ENCODE results near the gene SLC24A1. TPM values are rescaled to one million over a fixed set of nuclear protein-coding genes. Genes with fewer than 3 reads are reported as not detected.

The SLC24A1 gene
- total RNA-seq, 1 experiment from 2014 or later: 7.9 TPM

GRCh38 chr15:65644282-65644681 is 22.5 kb downstream of the SLC24A1 start:
- DNase-seq (ENCODE audit: low spot score): no peak
- in situ Hi-C loops (cut with HindIII; ENCODE audit: low sequenced_read_pairs): loop anchor here (25.0 kb wide), 1 partner anchor 218 kb away; the partner anchor contains the start of gene RAB11A

DNA sequence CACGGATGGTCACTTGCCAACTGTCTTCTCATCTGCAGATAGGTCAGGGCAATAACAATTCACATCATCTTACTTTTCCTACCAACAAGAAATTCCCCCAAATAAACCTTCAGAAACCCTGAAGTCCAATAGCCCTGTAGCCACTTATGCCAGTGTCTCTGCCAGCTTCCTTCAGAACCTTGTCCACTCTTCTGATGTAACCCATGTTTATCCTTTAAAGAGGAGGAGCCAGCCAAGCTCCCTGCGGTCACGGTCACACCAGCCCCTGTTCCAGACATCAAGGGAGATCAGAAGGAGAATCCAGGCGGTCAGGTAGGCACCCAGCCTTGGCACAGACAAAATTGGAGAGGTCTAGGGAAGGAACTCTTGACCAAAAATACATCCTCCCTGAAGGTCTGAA is 23.7 kb downstream of the SLC24A1 start:
- DNase-seq (ENCODE audit: low spot score): no peak
- in situ Hi-C loops (cut with HindIII; ENCODE audit: low sequenced_read_pairs): loop anchor here (25.0 kb wide), 1 partner anchor 217 kb away; the partner anchor contains the start of gene RAB11A

DNA sequence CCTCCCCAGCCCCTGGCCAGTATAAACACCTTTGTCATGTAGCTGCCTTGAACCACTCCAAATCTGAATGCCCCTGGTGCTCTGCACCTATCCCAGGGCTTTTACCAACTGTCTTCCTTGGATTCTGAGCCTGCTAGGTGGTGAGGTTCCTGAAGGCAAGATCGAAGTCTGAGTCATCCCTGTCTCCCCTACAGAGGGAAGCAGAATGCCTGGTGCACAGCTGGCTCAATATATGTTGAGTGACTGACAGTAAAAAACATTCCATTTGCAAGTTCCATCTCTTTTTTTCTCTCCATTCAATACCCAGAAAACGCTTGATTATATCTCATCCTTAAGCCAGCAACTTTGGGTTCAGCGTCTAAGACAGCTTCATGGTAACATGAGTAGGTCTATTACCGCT is 24.7 kb downstream of the SLC24A1 start:
- DNase-seq (ENCODE audit: low spot score): no peak
- in situ Hi-C loops (cut with HindIII; ENCODE audit: low sequenced_read_pairs): loop anchor here (25.0 kb wide), 1 partner anchor 216 kb away; the partner anchor contains the start of gene RAB11A

- DNase-seq (ENCODE audit: low spot score): no peak
- in situ Hi-C loops (cut with HindIII; ENCODE audit: low sequenced_read_pairs): no loop called here
These were observed 28.7 kb downstream of the SLC24A1 start for GRCh38 chr15:65650312-65651041.

DNA sequence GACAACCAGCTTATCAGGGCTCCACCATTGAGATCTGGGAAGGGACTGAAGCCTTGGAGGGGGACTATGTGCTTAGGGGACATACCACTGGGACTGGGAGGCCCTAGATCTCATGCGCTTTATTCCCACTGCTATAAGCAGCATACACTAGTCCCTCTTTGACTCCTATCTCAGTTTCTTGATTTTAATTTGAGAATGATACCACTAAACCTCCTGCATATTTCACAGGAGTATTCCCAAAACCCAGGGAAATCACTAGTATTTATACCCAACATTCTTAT is 29.2 kb downstream of the SLC24A1 start:
- DNase-seq (ENCODE audit: low spot score): no peak
- in situ Hi-C loops (cut with HindIII; ENCODE audit: low sequenced_read_pairs): no loop called here

DNA sequence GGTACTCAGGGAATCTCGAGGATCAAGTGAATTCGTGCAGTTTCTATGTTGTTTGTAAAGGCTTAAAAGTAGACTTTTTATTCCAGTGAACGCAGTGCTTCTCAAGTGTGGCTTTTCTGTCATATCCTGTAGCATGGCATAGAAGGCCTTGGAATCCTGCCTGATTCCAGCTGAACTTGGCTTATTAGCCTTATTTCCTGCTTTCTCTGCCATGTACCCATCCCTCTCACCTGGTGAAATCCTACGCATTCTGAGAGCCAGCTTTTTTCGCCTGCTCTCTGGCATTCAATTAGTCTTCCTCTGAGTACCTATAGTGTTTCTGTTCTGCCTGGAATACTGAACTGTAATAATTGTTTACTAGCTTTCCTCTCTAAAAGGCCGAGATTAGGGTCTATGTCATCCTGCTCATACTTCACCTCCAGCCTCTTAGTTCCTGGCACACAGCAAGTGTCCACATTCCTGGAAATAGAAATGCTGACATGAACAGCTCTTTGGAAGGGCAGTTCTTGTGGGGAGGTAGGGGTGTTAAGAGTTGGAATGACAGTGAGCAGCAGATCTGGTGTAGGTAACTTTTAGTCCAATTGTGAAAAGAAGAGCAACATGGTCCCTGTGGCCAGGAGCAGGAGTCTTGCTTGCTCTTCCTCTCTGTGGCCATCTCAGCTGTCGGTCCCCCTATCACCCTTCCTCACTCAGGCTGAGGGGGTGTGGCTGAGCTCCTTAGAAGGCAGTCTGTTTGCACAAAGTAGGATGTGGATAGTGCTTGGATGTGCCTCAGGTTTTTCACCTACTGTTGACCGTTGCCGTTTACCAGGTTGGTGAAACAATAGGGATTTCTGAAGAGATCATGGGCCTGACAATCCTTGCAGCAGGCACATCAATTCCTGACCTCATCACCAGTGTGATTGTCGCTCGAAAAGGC is 30.4 kb downstream of the SLC24A1 start:
- DNase-seq (ENCODE audit: low spot score): peak; percentile 73

DNA sequence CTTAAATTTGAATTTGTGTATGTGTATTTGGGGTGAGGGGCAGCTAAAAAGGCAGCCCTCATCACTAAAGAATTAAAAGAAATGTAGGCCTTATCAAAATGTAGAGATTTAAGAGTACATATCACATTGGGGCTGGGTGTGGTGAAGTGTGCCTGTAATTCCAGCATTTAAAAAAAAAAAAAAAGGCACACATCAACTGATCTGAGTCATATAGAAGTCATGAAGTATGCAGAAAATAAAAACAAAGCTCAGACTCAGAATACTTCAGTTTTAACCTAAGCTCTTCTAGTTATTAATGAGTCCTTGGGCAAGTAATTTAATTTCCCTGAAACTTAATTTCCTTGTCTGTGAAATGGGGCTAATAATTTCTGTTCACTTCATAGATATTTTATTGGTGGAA is 31.6 kb downstream of the SLC24A1 start:
- in situ Hi-C loops (cut with HindIII; ENCODE audit: low sequenced_read_pairs): no loop called here
- no peak for DNase-seq (ENCODE audit: low spot score)

More for the DNA sequence above, 30.4 kb downstream of the SLC24A1 start:
- in situ Hi-C loops (cut with HindIII; ENCODE audit: low sequenced_read_pairs): no loop called here

- no peak for DNase-seq (ENCODE audit: low spot score)
- in situ Hi-C loops (cut with HindIII; ENCODE audit: low sequenced_read_pairs): no loop called here
These were observed 32.2 kb downstream of the SLC24A1 start for GRCh38 chr15:65653801-65654521.

- in situ Hi-C loops (cut with HindIII; ENCODE audit: low sequenced_read_pairs): no loop called here
- no peak for DNase-seq (ENCODE audit: low spot score)
These were observed 33.3 kb downstream of the SLC24A1 start for GRCh38 chr15:65655026-65655425.

- in situ Hi-C loops (cut with HindIII; ENCODE audit: low sequenced_read_pairs): no loop called here
- DNase-seq (ENCODE audit: low spot score): no peak
These were observed 33.7 kb downstream of the SLC24A1 start for GRCh38 chr15:65655457-65655856.

DNA sequence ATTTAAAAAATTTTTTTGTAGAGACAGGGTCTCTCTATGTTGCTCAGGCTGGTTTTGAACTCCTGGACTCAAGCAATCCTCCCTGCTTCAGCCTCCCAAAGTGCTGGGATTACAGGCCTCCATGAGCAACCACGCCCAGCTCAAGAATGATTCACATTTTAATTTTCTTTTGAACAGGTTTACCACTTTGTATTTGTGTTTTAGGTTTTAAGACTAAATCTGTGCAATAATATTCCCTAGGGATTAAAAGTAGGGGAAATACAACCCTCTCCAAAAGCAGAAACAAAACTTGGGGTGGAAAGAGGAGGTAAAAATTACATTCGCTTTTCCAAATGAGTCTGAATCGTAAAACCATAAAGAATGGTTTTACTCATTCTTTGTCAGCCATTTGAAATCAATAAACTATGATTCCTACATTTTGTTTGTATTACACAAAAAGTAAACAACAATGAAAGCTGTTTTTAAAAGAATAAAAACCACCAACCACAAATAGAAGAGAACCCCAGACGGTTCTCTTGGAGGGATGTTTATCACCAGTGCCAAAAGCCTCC is 37.8 kb downstream of the SLC24A1 start:
- DNase-seq (ENCODE audit: low spot score): no peak
- in situ Hi-C loops (cut with HindIII; ENCODE audit: low sequenced_read_pairs): no loop called here

DNA sequence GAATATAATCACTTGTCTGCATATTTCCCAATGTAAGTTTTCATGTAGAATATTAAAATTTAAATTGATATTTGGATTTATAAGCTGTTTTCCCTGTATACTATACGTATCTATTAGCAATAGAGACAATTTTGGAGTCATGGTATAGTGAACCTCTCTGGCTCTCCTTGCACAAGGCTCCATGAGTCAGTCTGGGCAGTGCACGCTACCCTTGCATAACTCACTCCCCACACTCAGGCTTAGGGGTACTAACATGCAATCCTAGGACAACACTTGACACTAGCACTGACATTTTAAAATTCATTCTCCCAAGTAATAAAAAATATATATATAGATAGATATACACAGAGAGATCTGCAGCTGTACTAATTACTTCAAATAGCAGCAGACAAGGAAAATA is 39.2 kb downstream of the SLC24A1 start:
- DNase-seq (ENCODE audit: low spot score): no peak
- in situ Hi-C loops (cut with HindIII; ENCODE audit: low sequenced_read_pairs): no loop called here

GRCh38 chr15:65663521-65663920 is 41.8 kb downstream of the SLC24A1 start:
- in situ Hi-C loops (cut with HindIII; ENCODE audit: low sequenced_read_pairs): no loop called here
- no peak for DNase-seq (ENCODE audit: low spot score)

DNA sequence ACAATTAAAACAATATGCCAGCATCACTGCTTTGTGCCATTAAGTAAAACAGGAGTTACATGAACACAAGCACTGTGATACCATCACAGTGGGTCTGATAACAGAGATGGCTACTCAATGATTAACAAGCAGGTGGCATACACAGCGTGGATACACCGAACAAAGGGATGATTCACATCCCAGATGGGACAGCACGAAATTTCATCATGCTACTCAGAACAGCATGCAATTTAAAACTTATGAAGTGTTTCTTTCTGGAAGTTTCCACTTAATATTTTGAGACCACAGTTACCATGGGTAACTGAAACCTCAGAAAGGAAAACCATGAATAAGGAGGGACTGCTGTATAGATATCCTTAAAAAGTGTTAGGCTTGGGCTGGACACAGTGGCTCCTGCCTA is 44.5 kb downstream of the SLC24A1 start:
- in situ Hi-C loops (cut with HindIII; ENCODE audit: low sequenced_read_pairs): no loop called here

DNA sequence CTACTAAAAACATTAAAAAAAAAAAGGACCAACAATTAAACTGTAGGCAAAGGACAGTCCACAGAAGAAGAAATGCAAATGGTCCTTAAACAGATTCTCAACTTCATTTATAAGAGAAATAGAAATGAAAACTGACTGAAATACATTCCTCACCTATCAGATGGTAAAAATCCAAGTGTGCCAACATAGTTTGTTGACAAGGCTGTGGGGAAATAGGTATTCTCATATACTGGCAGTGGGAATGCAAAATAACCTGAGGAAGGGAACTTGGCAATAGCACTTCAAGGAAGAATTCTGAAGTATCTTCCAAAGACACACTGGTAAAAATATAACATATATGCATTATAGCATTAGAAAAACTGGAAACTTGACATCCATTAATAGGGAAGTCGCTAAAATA is 53.8 kb downstream of the SLC24A1 start:
- in situ Hi-C loops (cut with HindIII; ENCODE audit: low sequenced_read_pairs): no loop called here
- DNase-seq (ENCODE audit: low spot score): no peak

More for the DNA sequence above, 44.5 kb downstream of the SLC24A1 start:
- DNase-seq (ENCODE audit: low spot score): no peak

DNA sequence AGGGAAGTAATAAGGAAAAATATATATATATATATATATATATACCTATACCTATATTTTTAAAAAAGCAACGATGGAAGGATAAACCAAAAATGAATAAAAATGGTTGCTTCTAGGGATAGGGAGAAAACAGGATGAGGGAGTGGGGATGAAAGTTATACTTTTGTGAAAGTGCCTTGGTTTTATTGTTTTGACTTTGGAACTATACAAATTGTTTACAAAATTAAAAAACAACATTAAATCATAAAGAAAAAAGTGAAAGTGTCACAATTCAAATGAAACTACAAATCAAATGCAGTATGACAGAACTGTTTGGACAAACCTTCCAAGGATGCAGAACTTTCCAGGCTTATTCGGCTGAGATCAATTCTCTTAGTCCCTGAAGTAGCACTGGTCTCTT is 54.4 kb downstream of the SLC24A1 start:
- DNase-seq (ENCODE audit: low spot score): no peak
- in situ Hi-C loops (cut with HindIII; ENCODE audit: low sequenced_read_pairs): no loop called here

- no peak for DNase-seq (ENCODE audit: low spot score)
- in situ Hi-C loops (cut with HindIII; ENCODE audit: low sequenced_read_pairs): no loop called here
These were observed 58.8 kb downstream of the SLC24A1 start for GRCh38 chr15:65680544-65680943.

DNA sequence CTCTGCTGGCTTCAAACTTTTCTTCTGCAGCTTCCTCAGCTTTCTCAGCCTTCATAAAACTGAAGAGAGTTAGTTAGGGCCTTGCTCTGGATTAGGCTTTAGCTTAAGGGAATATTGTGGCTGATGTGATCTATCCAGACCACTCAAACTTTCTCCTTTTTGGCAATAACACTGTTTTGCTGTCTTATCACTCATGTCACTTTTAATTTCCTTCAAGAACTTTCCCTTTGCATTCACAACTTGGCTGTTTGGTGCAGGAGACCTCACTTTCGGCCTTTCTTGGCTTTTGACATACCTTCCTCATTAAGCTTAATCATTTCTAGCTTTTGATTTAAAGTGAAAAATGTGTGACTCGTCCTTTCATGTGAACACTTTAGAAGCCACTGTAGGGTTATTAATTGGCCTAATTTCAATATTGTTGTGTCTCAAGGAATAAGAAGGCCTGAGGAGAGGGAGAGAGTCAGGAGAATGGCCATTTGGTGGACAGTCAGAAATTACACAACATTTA is 60.7 kb downstream of the SLC24A1 start:
- DNase-seq (ENCODE audit: low spot score): no peak
- in situ Hi-C loops (cut with HindIII; ENCODE audit: low sequenced_read_pairs): no loop called here

GRCh38 chr15:65688462-65688861 is 66.7 kb downstream of the SLC24A1 start:
- no peak for DNase-seq (ENCODE audit: low spot score)
- in situ Hi-C loops (cut with HindIII; ENCODE audit: low sequenced_read_pairs): no loop called here
